ENCODE data around the gene PARP9. TPM values are rescaled to one million over a fixed set of nuclear protein-coding genes. Genes with fewer than 3 reads are reported as not detected.

The PARP9 gene
- total RNA-seq (2014; rRNA removed; shearing (Covaris generic)) = 1.4 TPM in 2 replicates
- total RNA-seq (2022) = 0.57 and 0.65 TPM in 2 replicates
- percentile 23 among the genes with signal in this experiment for Bru-seq, nascent RNA
- percentile 26 among the genes with signal in this experiment for BruChase-seq, experiment 1, labeled RNA remaining after a 6-hour chase
- percentile 30 among the genes with signal in this experiment for BruChase-seq, experiment 2, labeled RNA remaining after a 2-hour chase
- long read RNA-seq = 0 reads

- Histone ChIP-seq H3K4me1 (ENCODE audit: insufficient read depth, low read length, poor library complexity, severe bottlenecking) (peaks cover 26% of the 10 kb centered on the region), H4K20me1 (ENCODE audit: insufficient read depth, low read length) (no peaks in the 10 kb centered on the region), H3K4me2 (ENCODE audit: low read length) (peak within 1 kb of the TSS; percentile 83), H3K27ac (ENCODE audit: low read depth, low read length, poor library complexity, severe bottlenecking) (no peak within 1 kb of the TSS), H3K4me3 (ENCODE audit: low read depth, low read length, poor library complexity, severe bottlenecking) (peak within 1 kb of the TSS; percentile 66), H2AFZ (ENCODE audit: low read length) (peak within 1 kb of the TSS; percentile 80), H3K9me2 (ENCODE audit: insufficient read depth, low read length) (no peaks in the 10 kb centered on the region), H3K9me3 (ENCODE audit: low read length) (no peaks in the 10 kb centered on the region), H3K79me2 (ENCODE audit: insufficient read depth, low read depth, low read length) (no peaks in the 10 kb centered on the region), H3K36me3 (ENCODE audit: insufficient read depth, low read length) (no peaks in the 10 kb centered on the region)
- peak; percentile 51 for DNase-seq (ENCODE audit: low spot score)
- no TSS peak for BruUV-seq (replicated peaks)
- TF ChIP-seq EZH2phosphoT487 (IDR thresholded peaks at IDR 0.05; ENCODE audit: borderline replicate concordance, low read depth, low read length) = no peak
- TF ChIP-seq, protein P1, sequence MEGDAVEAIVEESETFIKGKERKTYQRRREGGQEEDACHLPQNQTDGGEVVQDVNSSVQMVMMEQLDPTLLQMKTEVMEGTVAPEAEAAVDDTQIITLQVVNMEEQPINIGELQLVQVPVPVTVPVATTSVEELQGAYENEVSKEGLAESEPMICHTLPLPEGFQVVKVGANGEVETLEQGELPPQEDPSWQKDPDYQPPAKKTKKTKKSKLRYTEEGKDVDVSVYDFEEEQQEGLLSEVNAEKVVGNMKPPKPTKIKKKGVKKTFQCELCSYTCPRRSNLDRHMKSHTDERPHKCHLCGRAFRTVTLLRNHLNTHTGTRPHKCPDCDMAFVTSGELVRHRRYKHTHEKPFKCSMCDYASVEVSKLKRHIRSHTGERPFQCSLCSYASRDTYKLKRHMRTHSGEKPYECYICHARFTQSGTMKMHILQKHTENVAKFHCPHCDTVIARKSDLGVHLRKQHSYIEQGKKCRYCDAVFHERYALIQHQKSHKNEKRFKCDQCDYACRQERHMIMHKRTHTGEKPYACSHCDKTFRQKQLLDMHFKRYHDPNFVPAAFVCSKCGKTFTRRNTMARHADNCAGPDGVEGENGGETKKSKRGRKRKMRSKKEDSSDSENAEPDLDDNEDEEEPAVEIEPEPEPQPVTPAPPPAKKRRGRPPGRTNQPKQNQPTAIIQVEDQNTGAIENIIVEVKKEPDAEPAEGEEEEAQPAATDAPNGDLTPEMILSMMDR (conservative IDR thresholded peaks at IDR 0.05; ENCODE audit: low read length) = no peak
- ChIA-PET CTCF (ENCODE audit: unreplicated experiment) (interaction anchor here (0.7 kb wide), 1 partner anchor 115 kb away, joined by 4 read pairs; no protein-coding TSS in a partner anchor), POLR2A (interaction anchor here (0.6 to 0.8 kb wide), 2 partner anchors 10 to 51 kb away, joined by 3 to 4 read pairs; no protein-coding TSS in a partner anchor)
- intact Hi-C loops (cut with micrococcal nuclease; ENCODE audit: unreplicated experiment) = loop anchor here (5.0 to 10.0 kb wide), 3 partner anchors 107 to 470 kb away; partner anchors contain the start of gene HSPBAP1
These were observed at the start of gene PARP9, which contains the start of gene DTX3L for GRCh38 chr3:122564155-122564912. PARP9 (minus strand) TSS chr3:122564300; CDS start chr3:122559620, 4,680 bp downstream. DTX3L (plus strand) TSS chr3:122564338; CDS start chr3:122564427, 89 bp downstream.

DNA sequence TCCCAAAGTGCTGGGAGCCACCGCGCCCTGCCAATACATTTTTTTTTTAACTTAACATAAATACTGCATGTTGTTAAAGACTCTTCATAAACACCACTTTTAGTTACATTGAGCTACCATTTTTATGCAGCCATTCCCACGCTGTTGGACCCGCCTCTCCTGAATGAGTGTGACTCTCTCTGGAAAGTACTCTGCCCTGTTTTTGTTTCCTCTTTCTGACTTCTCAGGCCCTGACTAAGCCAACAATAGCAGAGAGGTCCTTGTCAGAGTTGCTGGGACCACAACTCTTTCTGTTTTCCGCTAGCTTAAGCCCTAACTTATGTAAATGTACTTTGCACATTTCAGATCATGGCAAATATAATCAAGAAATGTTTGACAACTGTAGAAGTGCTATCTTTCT lies 48.6 kb upstream of the PARP9 start:
- H3K4me1 ChIP-seq (ENCODE audit: insufficient read depth, low read length, poor library complexity, severe bottlenecking) = peaks cover 9% of the 10 kb centered on the region
- no peak overlapping the region for H3K4me2 ChIP-seq (ENCODE audit: low read length)
- ChIA-PET CTCF (ENCODE audit: unreplicated experiment) (no interaction called here), POLR2A (interaction anchor here (1.0 kb wide), 1 partner anchor 12 kb away, joined by 3 read pairs; no protein-coding TSS in a partner anchor)
- intact Hi-C loops (cut with micrococcal nuclease; ENCODE audit: unreplicated experiment) = no loop called here
- no peak for TF ChIP-seq EZH2phosphoT487 (IDR thresholded peaks at IDR 0.05; ENCODE audit: borderline replicate concordance, low read depth, low read length)
- TF ChIP-seq, protein P1 (conservative IDR thresholded peaks at IDR 0.05; ENCODE audit: low read length) = no peak
- no peaks in the 10 kb centered on the region for H3K79me2 ChIP-seq (ENCODE audit: insufficient read depth, low read depth, low read length)
- BruUV-seq (replicated peaks) = no TSS peak
- no peaks in the 10 kb centered on the region for H3K36me3 ChIP-seq (ENCODE audit: insufficient read depth, low read length)
- H2AFZ ChIP-seq (ENCODE audit: low read length) = no peak overlapping the region
- no peaks in the 10 kb centered on the region for H3K9me3 ChIP-seq (ENCODE audit: low read length)
- H4K20me1 ChIP-seq (ENCODE audit: insufficient read depth, low read length) = no peaks in the 10 kb centered on the region
- H3K4me3 ChIP-seq (ENCODE audit: low read depth, low read length, poor library complexity, severe bottlenecking) = no peak overlapping the region
- no peaks in the 10 kb centered on the region for H3K9me2 ChIP-seq (ENCODE audit: insufficient read depth, low read length)
- no peak overlapping the region for H3K27ac ChIP-seq (ENCODE audit: low read depth, low read length, poor library complexity, severe bottlenecking)
- DNase-seq (ENCODE audit: low spot score) = no peak

Data from OCI-LY7 (cell line).